ENCODE measurements around the gene DNAJA3.
"Not testable (repeated sequence)": the region's sequence is repeated elsewhere in the genome, so short reads cannot be mapped to it uniquely, and the experiment has no call there.

Gene DNAJA3

DNA sequence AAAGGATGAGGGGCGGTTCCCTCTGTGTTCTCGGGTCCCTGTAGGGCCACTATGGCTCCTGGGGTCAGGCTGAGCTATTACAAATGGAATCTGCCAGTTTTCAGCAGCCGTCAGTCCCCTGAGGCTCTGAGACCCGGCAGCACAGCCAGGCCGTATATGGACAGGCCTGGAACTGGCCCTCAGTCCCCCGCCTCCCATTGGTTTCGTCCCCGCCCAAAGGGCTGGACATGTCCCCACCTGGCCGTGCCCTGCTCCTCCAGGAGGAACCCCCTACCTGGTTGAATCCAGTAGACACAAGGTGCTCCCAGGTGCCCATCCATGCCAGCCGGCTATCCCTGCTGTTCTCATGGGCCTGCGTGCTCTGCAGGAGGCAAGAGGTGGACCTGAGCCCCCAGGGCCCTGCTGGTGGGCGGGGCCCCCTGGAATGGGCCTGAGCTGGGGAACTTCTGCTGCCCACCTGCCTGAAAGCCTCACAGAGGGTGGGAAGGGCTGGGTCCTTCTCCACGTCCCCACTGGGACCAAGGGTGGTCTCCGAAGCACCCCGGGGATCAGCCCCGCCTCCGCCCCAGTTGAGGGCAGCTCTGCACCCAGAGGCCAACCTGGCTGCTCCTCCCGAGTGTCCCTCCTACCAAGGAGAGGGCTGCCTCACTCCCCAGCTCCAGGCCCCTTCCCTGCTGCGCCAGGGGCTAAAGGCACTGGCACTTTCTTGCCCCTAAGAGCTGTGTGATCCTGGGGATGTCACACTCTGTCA lies 37.2 kb upstream of the DNAJA3 start:
- H3K27me3 ChIP-seq (replicated peaks; ENCODE audit: control insufficient read depth, insufficient read depth, low read length, poor library complexity, severe bottlenecking), result no peaks in the 10 kb centered on the region
- H3K9me3 ChIP-seq (ENCODE audit: control insufficient read depth, low read length), result no peaks in the 10 kb centered on the region
- H3K4me1 ChIP-seq (ENCODE audit: control insufficient read depth, insufficient read depth, low read length, poor library complexity, severe bottlenecking), result no peaks in the 10 kb centered on the region
- H3K27ac ChIP-seq (ENCODE audit: insufficient read depth, low read length, poor library complexity, severe bottlenecking), result no peak overlapping the region
- H3K36me3 ChIP-seq (ENCODE audit: control insufficient read depth, insufficient read depth, low read length), result peaks cover 96% of the 10 kb centered on the region
- no peak overlapping the region for H3K4me3 ChIP-seq (ENCODE audit: insufficient read depth, low read depth, low read length, poor library complexity, severe bottlenecking)
- DNase-seq, result no peak

GRCh38 chr16:4389051-4389955 lies 36.4 kb upstream of the DNAJA3 start:
- DNase-seq, result no peak
- no peak overlapping the region for H3K4me3 ChIP-seq (ENCODE audit: insufficient read depth, low read depth, low read length, poor library complexity, severe bottlenecking)
- H3K27me3 ChIP-seq (replicated peaks; ENCODE audit: control insufficient read depth, insufficient read depth, low read length, poor library complexity, severe bottlenecking), result no peaks in the 10 kb centered on the region
- no peak overlapping the region for H3K27ac ChIP-seq (ENCODE audit: insufficient read depth, low read length, poor library complexity, severe bottlenecking)
- H3K36me3 ChIP-seq (ENCODE audit: control insufficient read depth, insufficient read depth, low read length), result peaks cover 93% of the 10 kb centered on the region
- H3K9me3 ChIP-seq (ENCODE audit: control insufficient read depth, low read length), result no peaks in the 10 kb centered on the region
- no peaks in the 10 kb centered on the region for H3K4me1 ChIP-seq (ENCODE audit: control insufficient read depth, insufficient read depth, low read length, poor library complexity, severe bottlenecking)

GRCh38 chr16:4390266-4391260 lies 35.1 kb upstream of the DNAJA3 start:
- Histone ChIP-seq H3K4me1 (ENCODE audit: control insufficient read depth, insufficient read depth, low read length, poor library complexity, severe bottlenecking) (no peaks in the 10 kb centered on the region), H3K9me3 (ENCODE audit: control insufficient read depth, low read length) (no peaks in the 10 kb centered on the region), H3K36me3 (ENCODE audit: control insufficient read depth, insufficient read depth, low read length) (peaks cover 93% of the 10 kb centered on the region), H3K27ac (ENCODE audit: insufficient read depth, low read length, poor library complexity, severe bottlenecking) (no peak overlapping the region), H3K27me3 (replicated peaks; ENCODE audit: control insufficient read depth, insufficient read depth, low read length, poor library complexity, severe bottlenecking) (no peaks in the 10 kb centered on the region), H3K4me3 (ENCODE audit: insufficient read depth, low read depth, low read length, poor library complexity, severe bottlenecking) (no peak overlapping the region)
- DNase-seq, result no peak

DNA sequence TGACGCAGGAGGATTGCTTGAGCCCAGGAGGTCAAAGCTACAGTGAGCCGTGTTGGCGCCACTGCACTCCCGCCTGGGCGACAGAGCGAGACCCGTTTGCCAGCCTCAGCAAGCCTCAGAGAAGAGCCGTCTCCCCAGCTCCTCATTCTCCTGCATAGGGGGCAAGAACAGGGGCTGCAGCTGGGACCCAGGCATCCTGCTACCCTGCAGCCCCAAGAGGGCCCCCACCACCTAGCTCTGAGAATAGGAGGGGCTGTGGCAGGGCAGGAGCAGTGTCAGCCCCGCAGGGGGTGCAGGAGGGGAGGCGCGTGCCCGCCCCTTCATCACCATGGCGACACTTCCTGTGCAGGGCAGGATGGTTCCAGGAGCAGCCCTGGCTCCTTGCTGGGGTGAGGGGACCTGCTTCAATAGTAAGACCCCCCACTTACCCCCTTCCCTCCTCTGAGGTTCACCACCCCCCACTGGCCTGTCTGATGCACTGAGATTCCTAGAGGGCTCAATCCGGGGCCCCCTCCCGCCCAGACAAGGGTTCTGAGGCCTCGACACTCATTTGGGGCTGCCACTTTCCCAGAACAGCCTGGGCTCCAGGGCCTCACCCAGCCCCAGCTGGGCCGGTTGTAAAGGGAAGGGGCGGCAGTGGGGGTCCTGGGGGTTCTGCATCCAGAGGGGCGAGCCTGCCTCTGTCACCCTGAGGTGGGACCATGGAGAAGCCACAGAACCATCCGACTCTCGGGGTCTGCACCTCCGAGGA lies 33.9 kb upstream of the DNAJA3 start:
- no peaks in the 10 kb centered on the region for H3K27me3 ChIP-seq (replicated peaks; ENCODE audit: control insufficient read depth, insufficient read depth, low read length, poor library complexity, severe bottlenecking)
- no peak overlapping the region for H3K27ac ChIP-seq (ENCODE audit: insufficient read depth, low read length, poor library complexity, severe bottlenecking)
- no peak for DNase-seq
- H3K36me3 ChIP-seq (ENCODE audit: control insufficient read depth, insufficient read depth, low read length), result peaks cover 88% of the 10 kb centered on the region
- no peaks in the 10 kb centered on the region for H3K4me1 ChIP-seq (ENCODE audit: control insufficient read depth, insufficient read depth, low read length, poor library complexity, severe bottlenecking)
- H3K9me3 ChIP-seq (ENCODE audit: control insufficient read depth, low read length), result no peaks in the 10 kb centered on the region
- H3K4me3 ChIP-seq (ENCODE audit: insufficient read depth, low read depth, low read length, poor library complexity, severe bottlenecking), result no peak overlapping the region

GRCh38 chr16:4392382-4393239 lies 33.1 kb upstream of the DNAJA3 start:
- Histone ChIP-seq H3K4me3 (ENCODE audit: insufficient read depth, low read depth, low read length, poor library complexity, severe bottlenecking) (no peak overlapping the region), H3K27me3 (replicated peaks; ENCODE audit: control insufficient read depth, insufficient read depth, low read length, poor library complexity, severe bottlenecking) (no peaks in the 10 kb centered on the region), H3K27ac (ENCODE audit: insufficient read depth, low read length, poor library complexity, severe bottlenecking) (no peak overlapping the region), H3K4me1 (ENCODE audit: control insufficient read depth, insufficient read depth, low read length, poor library complexity, severe bottlenecking) (no peaks in the 10 kb centered on the region), H3K36me3 (ENCODE audit: control insufficient read depth, insufficient read depth, low read length) (peaks cover 80% of the 10 kb centered on the region), H3K9me3 (ENCODE audit: control insufficient read depth, low read length) (no peaks in the 10 kb centered on the region)
- DNase-seq, result no peak

- Histone ChIP-seq H3K36me3 (ENCODE audit: control insufficient read depth, insufficient read depth, low read length) (peaks cover 80% of the 10 kb centered on the region), H3K27me3 (replicated peaks; ENCODE audit: control insufficient read depth, insufficient read depth, low read length, poor library complexity, severe bottlenecking) (no peaks in the 10 kb centered on the region), H3K27ac (ENCODE audit: insufficient read depth, low read length, poor library complexity, severe bottlenecking) (no peak overlapping the region), H3K4me3 (ENCODE audit: insufficient read depth, low read depth, low read length, poor library complexity, severe bottlenecking) (no peak overlapping the region), H3K9me3 (ENCODE audit: control insufficient read depth, low read length) (no peaks in the 10 kb centered on the region), H3K4me1 (ENCODE audit: control insufficient read depth, insufficient read depth, low read length, poor library complexity, severe bottlenecking) (no peaks in the 10 kb centered on the region)
- no peak for DNase-seq
These were observed 32.4 kb upstream of the DNAJA3 start for GRCh38 chr16:4393240-4393600.

GRCh38 chr16:4393850-4394249 lies 31.8 kb upstream of the DNAJA3 start:
- not testable (repeated sequence) for DNase-seq

GRCh38 chr16:4395055-4395726 lies 30.5 kb upstream of the DNAJA3 start:
- no peak overlapping the region for H3K27ac ChIP-seq (ENCODE audit: insufficient read depth, low read length, poor library complexity, severe bottlenecking)
- H3K36me3 ChIP-seq (ENCODE audit: control insufficient read depth, insufficient read depth, low read length), result peaks cover 76% of the 10 kb centered on the region
- H3K4me3 ChIP-seq (ENCODE audit: insufficient read depth, low read depth, low read length, poor library complexity, severe bottlenecking), result no peak overlapping the region

More at GRCh38 chr16:4393850-4394249, 31.8 kb upstream of the DNAJA3 start:
- not testable (repeated sequence) for H3K4me3 ChIP-seq (ENCODE audit: insufficient read depth, low read depth, low read length, poor library complexity, severe bottlenecking); H3K27me3 ChIP-seq (replicated peaks; ENCODE audit: control insufficient read depth, insufficient read depth, low read length, poor library complexity, severe bottlenecking); H3K4me1 ChIP-seq (ENCODE audit: control insufficient read depth, insufficient read depth, low read length, poor library complexity, severe bottlenecking); H3K27ac ChIP-seq (ENCODE audit: insufficient read depth, low read length, poor library complexity, severe bottlenecking); H3K9me3 ChIP-seq (ENCODE audit: control insufficient read depth, low read length)
- peaks cover 76% of the 10 kb centered on the region for H3K36me3 ChIP-seq (ENCODE audit: control insufficient read depth, insufficient read depth, low read length)

More at GRCh38 chr16:4395055-4395726, 30.5 kb upstream of the DNAJA3 start:
- no peak for DNase-seq
- no peaks in the 10 kb centered on the region for H3K27me3 ChIP-seq (replicated peaks; ENCODE audit: control insufficient read depth, insufficient read depth, low read length, poor library complexity, severe bottlenecking)
- H3K4me1 ChIP-seq (ENCODE audit: control insufficient read depth, insufficient read depth, low read length, poor library complexity, severe bottlenecking), result no peaks in the 10 kb centered on the region
- H3K9me3 ChIP-seq (ENCODE audit: control insufficient read depth, low read length), result no peaks in the 10 kb centered on the region

Measured in effector memory CD4-positive, alpha-beta T cell (primary cell).